HG03520 (cell line): Measurements from ENCODE around the gene NMT2.
A peak's percentile ranks its signal among the peaks of the same experiment; 100 is the strongest.

ENCODE experiments used
- ATAC-seq: cut with Tn5 transposase; IDR thresholded peaks from one replicate; pipeline ENCODE4 v1.9.1; 2021; ENCODE audit warnings: mild to moderate bottlenecking, moderate library complexity; ENCODE audit not compliant: unreplicated experiment

NMT2 gene

DNA sequence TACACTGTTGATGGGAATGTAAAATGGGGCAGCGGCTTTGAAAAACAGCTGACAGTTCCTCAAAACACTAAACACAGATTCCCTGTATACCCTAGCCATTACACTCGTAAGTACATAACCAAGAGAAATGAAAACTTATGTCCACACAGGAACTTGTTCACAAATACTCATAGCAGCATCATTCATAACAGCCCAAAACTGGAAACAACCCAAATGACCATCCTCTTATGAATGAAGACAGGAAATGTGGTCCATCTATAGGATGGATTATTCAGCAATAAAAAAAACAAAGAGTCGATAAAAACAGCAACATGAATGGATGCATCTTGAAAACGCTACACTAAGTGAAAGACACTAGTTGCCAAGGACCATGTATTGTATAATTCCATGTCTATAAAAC is 23.7 kb downstream of the NMT2 start:
- no peak for ATAC-seq

- ATAC-seq: peak; percentile 92
Observed at GRCh38 chr10:15141136-15142054, 27.1 kb downstream of the NMT2 start.

GRCh38 chr10:15140698-15141097 is 27.8 kb downstream of the NMT2 start:
- no peak for ATAC-seq

DNA sequence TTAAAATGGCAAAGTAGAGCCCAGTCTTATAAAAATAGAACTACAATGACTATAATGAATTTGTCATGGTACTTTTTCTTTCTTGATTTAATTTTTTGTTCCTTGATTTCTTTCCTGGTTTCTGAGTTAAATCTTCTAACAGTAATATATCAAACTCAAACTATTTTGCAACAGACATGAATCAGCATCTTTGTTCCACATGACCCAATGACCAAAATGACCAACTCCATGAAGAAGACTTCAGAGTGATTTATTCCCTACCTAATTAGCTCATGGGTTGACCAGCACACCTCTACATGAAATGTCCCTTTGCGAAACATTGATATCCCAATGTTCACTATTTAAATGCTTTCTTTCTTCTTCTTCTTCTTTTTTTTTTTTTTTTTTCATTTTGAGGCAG is 30.9 kb downstream of the NMT2 start:
- ATAC-seq: no peak

DNA sequence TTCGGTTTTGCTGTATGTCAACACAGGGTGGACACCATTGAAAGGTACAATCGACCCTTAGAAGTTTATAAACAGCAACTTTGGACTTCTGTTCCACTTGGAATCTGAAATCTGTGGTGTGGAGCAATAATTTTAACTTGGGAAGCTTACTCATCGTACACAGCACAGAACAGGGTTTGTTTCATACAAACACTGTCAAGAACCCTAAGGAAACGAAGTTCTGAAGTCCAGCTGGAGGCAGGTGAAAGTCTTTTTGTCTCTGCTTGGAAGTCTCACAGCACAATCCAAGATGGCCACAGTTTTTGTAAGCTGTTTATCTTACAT is 31.5 kb downstream of the NMT2 start:
- ATAC-seq: no peak

GRCh38 chr10:15136129-15137035 is 32.1 kb downstream of the NMT2 start:
- ATAC-seq: no peak

DNA sequence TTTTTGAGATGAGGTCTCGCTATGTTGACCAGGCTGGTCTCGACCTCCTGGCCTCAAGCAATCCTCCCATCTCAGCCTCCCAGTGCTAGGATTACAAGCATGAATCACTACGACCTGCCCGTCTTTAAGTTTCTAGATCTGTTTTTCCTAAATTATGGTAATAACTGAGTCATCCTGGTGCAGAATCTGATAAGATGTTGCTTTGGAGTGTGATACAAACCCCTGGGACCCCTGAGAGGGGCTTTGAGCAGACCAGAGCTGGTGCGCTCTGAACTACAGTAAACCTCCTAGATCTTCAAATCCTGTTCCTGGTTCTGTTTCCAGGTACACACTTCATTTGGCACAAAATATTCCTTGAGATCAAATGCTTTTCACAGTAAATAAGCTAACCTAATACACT is 37.2 kb downstream of the NMT2 start:
- ATAC-seq: no peak

- ATAC-seq: no peak
Observed at GRCh38 chr10:15124908-15125307, 43.6 kb downstream of the NMT2 start.

DNA sequence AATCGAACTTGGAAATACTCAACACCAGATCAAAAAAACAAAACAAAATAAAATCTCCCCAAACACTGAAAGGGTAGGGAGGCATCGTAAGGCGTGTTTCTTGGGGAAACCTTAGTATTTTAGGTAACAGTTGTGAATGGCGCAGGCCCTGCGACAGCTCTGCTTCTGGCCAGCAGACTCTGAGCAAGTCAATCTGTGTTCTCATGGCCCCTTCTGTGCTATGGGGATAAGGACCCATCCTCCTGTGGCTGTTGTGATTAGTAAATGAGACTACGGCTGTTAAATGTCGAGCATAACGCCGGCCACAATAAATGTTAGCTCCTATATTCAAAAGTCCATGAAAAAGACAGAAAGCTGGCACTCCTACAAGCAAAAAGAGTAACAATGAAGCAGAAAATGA is 44.3 kb downstream of the NMT2 start:
- no peak for ATAC-seq

- no peak for ATAC-seq
Observed at GRCh38 chr10:15123749-15124184, 44.7 kb downstream of the NMT2 start.

- peak; percentile 84 for ATAC-seq
Observed at GRCh38 chr10:15122477-15123030, 45.9 kb downstream of the NMT2 start.

- no peak for ATAC-seq
Observed at GRCh38 chr10:15121707-15122106, 46.8 kb downstream of the NMT2 start.

DNA sequence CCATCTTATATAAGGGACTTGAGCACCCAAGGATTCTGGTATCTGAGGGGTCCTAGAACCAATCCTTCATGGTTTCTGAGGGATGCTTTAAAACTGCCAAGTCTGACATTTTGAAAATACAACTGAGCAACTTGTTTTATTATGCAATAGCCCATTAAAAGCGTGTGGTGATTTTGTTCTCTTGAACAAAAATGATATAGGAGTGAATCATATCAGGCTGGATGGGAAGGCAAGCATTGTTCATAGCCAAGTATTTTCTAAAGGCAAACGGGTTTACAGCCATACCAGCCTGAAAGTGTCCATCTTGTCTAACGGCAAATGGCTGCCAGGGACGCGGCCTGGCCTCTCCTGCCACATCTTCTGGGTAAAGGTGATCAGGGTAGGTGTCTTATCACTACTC is 48.0 kb downstream of the NMT2 start:
- no peak for ATAC-seq

DNA sequence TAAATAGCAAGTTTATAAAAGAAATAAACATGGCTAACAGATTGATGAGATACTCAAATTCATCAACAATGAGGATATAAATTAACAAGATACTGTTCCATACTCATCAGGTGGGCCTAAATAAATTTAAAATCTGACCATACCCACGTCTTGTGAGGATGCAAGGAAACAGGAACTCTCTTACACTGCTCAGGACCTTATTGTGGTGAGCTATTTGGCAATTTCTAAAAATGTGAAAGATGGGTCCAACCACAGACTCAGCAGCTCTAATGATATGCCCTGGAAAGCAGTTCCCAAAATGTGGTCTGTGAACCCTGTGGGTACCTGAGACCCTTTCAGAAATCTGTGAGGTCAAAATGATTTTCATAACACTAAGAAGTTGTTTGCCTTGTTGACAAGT is 49.9 kb downstream of the NMT2 start:
- ATAC-seq: no peak

DNA sequence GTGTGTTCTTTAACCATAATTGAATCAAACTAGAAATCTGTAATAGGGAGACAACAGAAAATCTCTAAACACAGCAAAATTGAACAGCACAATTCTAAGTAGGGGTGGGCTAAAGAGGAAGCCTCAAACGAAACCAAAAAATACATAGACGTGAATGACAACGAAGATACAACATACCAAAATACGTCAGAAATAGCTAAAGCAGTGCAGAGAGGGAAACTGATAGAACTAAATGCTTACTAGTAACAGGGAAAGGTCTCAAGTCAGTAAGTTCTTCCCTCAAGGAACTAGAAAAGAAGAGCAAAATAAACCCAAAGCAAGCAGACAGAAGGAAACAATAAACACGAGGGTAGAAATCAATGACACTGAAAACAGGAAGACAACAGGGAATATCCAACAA is 52.3 kb downstream of the NMT2 start:
- ATAC-seq: no peak

DNA sequence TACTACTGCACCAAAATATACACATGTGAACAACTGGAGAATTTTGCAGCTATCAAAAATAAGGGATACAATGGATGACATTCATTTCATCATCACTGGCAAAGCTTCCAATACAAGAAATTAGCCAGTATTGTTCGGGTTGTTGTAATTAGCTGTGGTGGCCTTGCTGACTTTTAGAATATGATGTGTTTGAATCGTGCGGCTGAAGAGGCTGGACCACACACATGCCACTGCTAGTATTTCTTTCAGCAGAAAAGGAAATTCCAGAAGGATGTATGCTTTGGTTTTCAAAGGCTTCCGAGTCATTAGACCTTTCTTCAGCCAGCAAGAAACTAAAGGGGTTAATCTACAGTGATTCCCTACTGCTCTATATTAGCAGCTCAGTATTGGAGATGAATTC is 54.7 kb downstream of the NMT2 start:
- ATAC-seq: no peak

DNA sequence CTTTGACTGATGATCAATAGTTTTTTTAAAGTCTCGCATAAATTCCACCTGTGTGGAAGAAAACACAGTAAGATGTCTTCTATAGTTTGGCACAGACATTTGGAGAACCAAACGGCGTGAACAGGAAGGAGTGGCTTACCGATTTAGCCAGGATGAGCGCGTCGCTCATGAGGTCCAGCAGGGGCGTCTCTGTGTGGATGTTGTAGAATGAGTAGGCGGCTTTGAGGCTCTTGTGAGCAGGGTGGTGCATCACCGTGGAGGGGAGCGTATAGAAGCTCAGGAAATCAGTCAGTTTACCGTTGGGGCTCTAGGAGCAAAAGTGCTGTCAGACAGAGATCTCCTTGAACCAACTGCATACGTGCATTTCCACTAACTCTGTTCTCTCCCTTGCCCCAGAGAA is 55.8 kb downstream of the NMT2 start:
- ATAC-seq: no peak

GRCh38 chr10:15106352-15107013 is 62.0 kb downstream of the NMT2 start:
- ATAC-seq: peak; percentile 73

- ATAC-seq: no peak
Observed at GRCh38 chr10:15103513-15103912, 65.0 kb downstream of the NMT2 start.

DNA sequence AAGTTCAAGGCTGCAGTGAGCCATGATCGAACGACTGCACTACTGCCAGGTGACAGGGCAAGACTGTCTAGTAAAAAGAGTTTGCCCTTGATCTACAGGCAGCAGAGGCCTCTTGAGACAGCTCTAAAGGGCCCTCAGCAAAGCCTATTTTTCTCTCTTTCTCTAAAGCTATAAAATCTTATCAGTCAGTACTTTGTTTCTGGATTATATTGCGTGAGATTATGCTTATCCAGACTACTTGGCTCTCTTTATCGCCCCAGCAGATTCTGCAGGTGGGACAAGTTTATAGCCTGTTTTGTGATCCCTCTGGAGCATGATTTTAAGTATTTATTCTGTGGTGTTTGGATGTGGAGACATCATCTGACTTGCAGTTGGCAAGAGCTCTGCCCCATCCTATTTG is 68.6 kb downstream of the NMT2 start:
- no peak for ATAC-seq
